Spinal cord (tissue), 10 donors: ENCODE measurements around the gene SEMA3D. TPM values are rescaled to one million over a fixed set of nuclear protein-coding genes. Genes with fewer than 3 reads are reported as not detected.

Source experiments
- DNase-seq, 6 donors: peaks; one replicate each; pipeline versions ENCODE4 v3.0.0 to v3.0.0-alpha.2; 2013 to 2015; ENCODE audit warnings: low spot score in 6 of 6, low read depth in 4 of 6
- H3K27ac ChIP-seq: one replicate; pipeline ENCODE4 v1.5.1; 2013; ENCODE audit warnings: low read depth, low read length, control low read depth
- H3K27me3 ChIP-seq: one replicate; pipeline ENCODE4 v1.6.1; 2013; ENCODE audit warnings: low read length; ENCODE audit not compliant: control insufficient read depth, insufficient read depth
- H3K36me3 ChIP-seq: one replicate; pipeline ENCODE4 v1.6.1; 2013; ENCODE audit warnings: low read length; ENCODE audit not compliant: control insufficient read depth, insufficient read depth
- H3K4me1 ChIP-seq: one replicate; pipeline ENCODE4 v1.6.1; 2013; ENCODE audit warnings: low read length; ENCODE audit not compliant: control insufficient read depth, insufficient read depth
- H3K4me3 ChIP-seq: one replicate; pipeline ENCODE4 v1.5.1; 2013; ENCODE audit warnings: low read depth, low read length, control low read depth
- H3K9me3 ChIP-seq: one replicate; pipeline ENCODE4 v1.6.1; 2013; ENCODE audit warnings: low read length; ENCODE audit not compliant: control insufficient read depth, insufficient read depth
- WGBS: methylation state at CpG from one replicate; pipeline ENCODE4 v1.1.5; 2013; ENCODE audit warnings: missing lambda C conversion rate; ENCODE audit not compliant: insufficient coverage; 5-methylcytosine and 5-hydroxymethylcytosine counted together
- polyA plus RNA-seq, 2 donors: library from polyadenylated mRNA; unstranded; fragments of 120-200 nt; gene quantifications; one replicate each; pipeline ENCODE4 v1.2.1, GENCODE V29; 2013; ENCODE audit not compliant: insufficient read length in 2 of 2
- total RNA-seq, 2 donors: library from RNA; depleted of rRNA in 1 of 2; stranded (reverse); fragments of 120-200 nt in 1 of 2; fragments of >200 nt in 1 of 2; gene quantifications; one replicate each; pipeline versions ENCODE4 v1.2.3 to v1.2.4, GENCODE V29; 2013 to 2014
- donor health status: healthy.

Gene SEMA3D
- total and polyA plus RNA-seq, 4 donors: 8.8 to 41.0 (median 24.4) TPM

DNA sequence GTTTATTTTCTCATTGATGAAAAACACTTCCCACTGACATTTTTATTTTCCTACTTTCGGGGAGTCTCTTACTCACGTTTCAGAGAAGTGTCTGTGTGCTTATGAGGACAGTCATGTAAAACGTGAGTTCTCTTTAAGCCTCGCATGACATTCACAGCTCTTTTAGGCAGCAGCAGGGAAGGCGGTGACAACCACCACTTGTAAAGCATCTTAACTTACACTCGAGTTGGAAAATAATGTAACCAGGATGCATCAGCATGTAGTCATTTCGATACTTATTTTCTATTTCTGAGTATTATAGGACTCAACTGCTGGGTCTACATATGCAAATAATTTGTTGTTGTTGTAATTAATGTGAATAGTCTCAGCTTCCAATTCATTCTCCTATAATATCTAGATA, 153.6 kb downstream of the SEMA3D start:
- Histone ChIP-seq H3K9me3 (no peaks in the 10 kb centered on the region), H3K4me3 (no peak overlapping the region), H3K36me3 (no peaks in the 10 kb centered on the region), H3K27me3 (no peaks in the 10 kb centered on the region), H3K27ac (no peak overlapping the region), H3K4me1 (no peaks in the 10 kb centered on the region)
- no CpG with 5 or more reads among the region's 7 CpGs for WGBS
- no peak for DNase-seq

DNA sequence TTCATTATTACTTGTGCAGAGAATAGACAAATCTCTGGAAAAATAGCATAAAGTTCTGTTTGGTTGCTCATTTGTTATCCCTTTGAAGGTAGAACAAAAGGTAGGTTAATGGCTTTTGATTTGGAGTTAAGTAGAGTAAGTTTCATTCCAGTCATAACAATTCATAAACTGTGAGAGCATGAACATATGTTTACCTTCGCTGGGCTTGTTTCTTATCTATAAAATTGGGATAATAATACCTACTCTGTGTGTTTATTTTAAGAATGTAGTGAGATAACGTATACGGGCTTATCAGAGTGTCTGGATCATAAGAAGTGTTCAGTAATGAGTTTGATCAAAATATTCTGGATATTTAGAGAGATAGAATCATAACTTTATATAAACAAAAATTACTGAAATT, 155.4 kb downstream of the SEMA3D start:
- DNase-seq: no peak
- Histone ChIP-seq H3K27ac (no peak overlapping the region), H3K4me3 (no peak overlapping the region), H3K27me3 (no peaks in the 10 kb centered on the region), H3K36me3 (no peaks in the 10 kb centered on the region), H3K9me3 (no peaks in the 10 kb centered on the region), H3K4me1 (no peaks in the 10 kb centered on the region)
- WGBS: no CpG with 5 or more reads among the region's 3 CpGs

DNA sequence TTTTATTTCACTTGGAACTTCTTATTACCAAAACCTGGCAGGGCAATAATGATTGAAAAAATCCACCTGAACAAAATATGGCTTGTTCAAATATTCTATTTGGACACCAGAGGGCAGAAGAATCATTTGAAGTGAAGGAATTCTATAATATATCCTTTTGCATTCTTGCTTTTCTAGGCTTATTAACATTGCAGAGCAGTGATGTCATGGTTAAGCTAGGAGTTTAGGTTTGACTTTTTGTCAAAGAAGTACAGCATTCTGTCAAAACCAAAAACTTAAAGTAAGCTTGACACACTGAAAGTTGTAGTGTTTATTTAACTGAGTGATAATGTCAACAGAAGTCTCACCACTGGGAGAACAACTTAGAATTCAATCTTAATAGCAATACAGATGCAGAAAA, 156.0 kb downstream of the SEMA3D start:
- DNase-seq: peak in 3 of 6 donors; percentile 20 to 84 (median 53)
- Histone ChIP-seq H3K9me3 (no peaks in the 10 kb centered on the region), H3K27ac (no peak overlapping the region), H3K27me3 (no peaks in the 10 kb centered on the region), H3K4me3 (no peak overlapping the region), H3K36me3 (no peaks in the 10 kb centered on the region), H3K4me1 (no peaks in the 10 kb centered on the region)

DNA sequence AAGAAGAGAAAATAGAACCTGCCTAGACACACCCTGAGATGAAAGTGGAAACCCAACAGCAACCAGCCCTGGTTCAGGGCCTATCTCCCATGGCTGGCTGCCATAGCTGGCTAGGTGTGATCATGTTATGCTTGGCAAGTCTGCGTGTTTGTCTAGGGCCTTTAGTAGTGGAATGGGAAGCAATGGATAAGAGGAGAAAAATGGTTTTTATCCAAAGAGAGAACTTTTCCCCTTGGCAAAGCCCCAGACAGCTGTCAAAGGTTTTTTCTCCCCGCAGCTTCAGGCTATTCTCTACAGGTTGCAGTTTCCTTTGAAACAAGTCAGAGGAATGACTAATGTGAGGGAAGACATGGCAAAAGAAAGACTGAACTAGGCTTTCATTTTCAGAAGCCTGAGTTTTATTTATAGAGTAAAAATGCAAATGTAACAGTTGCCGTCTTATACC, 161.5 kb downstream of the SEMA3D start:
- Histone ChIP-seq H3K9me3 (no peaks in the 10 kb centered on the region), H3K4me3 (no peak overlapping the region), H3K36me3 (no peaks in the 10 kb centered on the region), H3K27ac (no peak overlapping the region), H3K27me3 (no peaks in the 10 kb centered on the region), H3K4me1 (no peaks in the 10 kb centered on the region)
- DNase-seq: peak in 1 of 6 donors; percentile 32
- no CpG with 5 or more reads among the region's 3 CpGs for WGBS

DNA sequence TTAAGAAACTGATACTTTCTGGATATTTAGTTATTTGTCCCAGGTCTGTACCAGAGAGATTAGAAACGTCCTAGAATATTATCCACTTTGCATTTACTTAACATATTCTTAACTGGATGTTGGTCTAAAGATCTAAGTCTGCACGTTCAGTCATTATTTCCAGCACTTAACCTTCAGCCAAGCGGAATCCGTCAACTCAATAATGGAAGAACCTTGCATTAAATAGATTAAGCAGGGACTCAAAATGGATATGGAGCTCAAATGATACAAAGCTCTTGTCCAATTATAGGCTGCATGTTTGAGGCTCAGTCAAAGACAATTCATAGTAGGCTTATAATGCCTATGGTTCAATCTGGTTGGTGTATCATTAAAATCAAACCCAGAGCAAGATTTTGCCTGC, 162.9 kb downstream of the SEMA3D start:
- Histone ChIP-seq H3K36me3 (no peaks in the 10 kb centered on the region), H3K9me3 (no peaks in the 10 kb centered on the region), H3K4me3 (no peak overlapping the region), H3K4me1 (no peaks in the 10 kb centered on the region), H3K27ac (no peak overlapping the region), H3K27me3 (no peaks in the 10 kb centered on the region)
- DNase-seq: peak in 1 of 6 donors; percentile 32
- WGBS: 40% methylated on average over 1 of the region's 4 CpGs

DNA sequence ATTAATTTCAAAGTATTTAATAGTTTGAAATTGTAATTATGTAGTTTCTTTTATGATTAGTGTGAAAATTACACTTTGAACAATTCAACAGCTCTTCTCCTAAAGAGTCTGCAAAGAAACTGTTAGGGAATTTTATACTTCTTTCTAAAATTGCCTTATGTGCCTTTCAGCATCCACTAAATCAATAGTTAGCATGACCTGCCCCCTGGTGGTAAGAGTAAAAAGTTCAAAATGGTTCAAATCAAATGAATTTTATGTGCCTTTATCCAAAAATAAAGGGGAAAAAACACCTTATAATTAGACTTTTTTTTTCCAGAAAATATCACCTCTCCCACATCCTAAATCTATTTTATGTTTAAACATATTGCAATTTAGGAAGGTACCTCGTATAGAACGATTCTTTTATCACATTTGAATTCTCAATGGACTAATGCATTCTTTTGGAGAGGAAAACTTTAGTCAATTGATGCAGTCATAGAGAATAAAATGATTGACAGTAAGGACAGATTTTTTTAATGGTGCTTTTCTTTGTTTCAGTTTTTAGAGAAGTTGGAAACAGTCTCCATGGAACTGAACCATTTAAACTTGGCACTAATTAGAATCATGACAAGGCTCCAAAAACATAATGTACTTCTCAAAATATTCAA, 163.7 kb downstream of the SEMA3D start:
- Histone ChIP-seq H3K27me3 (no peaks in the 10 kb centered on the region), H3K4me3 (no peak overlapping the region), H3K36me3 (no peaks in the 10 kb centered on the region), H3K9me3 (no peaks in the 10 kb centered on the region), H3K4me1 (no peaks in the 10 kb centered on the region), H3K27ac (no peak overlapping the region)
- DNase-seq: peak; percentile 33 to 91 (median 54)
- WGBS: no CpG with 5 or more reads among the region's 2 CpGs

DNA sequence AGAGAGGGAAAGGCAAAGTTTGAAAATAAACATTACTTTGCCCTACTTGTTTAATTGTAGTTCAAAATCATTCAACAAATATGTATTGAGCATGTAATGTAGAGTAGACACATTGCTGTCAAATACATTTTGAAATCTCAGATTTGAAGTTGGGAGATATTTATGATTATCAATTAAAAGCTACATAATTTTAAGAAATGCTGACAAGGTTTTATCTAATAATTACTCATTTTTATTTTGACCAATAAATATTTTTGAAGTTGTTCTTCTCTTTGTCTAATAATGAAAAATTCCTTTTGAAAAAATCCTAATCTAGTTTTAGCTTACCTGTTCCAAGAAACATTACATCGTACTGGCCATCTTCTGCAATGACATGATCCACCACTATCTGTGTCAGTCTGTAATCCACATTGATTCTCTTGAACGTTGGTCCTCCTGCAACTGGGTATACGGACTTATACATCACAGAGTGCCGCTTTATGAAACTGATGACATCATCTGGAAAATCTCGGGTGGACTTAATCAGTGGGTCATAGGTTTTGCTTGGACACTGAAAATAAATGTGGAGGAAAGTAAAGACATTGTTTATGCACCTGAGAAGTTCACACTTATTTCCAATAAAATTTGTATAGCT, 164.7 kb downstream of the SEMA3D start:
- Histone ChIP-seq H3K4me3 (no peak overlapping the region), H3K9me3 (no peaks in the 10 kb centered on the region), H3K36me3 (no peaks in the 10 kb centered on the region), H3K4me1 (no peaks in the 10 kb centered on the region), H3K27me3 (no peaks in the 10 kb centered on the region), H3K27ac (no peak overlapping the region)
- 84% methylated on average over 3 of the region's 5 CpGs for WGBS
- no peak for DNase-seq

DNA sequence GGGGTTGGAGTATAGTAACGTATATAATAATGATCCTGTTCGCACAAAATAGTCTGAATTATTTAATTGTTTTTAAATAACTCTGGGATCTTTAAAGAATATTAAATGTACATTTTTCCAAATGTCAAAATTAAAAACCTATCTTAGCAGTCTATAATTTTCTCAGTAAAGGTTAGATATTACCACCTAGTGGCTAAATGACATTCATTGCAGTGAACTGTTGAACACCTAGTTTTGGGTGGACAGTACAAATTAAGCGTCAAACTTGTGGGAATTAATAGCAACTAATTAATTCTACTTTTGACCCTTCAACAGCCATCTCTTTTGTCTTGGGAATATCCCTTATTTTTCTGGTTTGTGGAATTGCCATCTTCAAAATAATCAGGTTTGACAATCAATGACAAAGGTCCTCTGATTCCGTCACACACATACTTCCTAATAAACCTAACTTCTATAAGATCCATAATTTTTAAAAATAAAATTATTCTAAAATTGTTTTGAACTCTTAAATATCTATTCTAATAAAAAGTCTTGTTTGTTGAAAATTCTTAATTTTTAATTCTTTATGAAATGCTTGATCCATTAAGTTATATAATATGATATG, 165.7 kb downstream of the SEMA3D start:
- Histone ChIP-seq H3K4me1 (no peaks in the 10 kb centered on the region), H3K27ac (no peak overlapping the region), H3K27me3 (no peaks in the 10 kb centered on the region), H3K4me3 (no peak overlapping the region), H3K9me3 (no peaks in the 10 kb centered on the region), H3K36me3 (no peaks in the 10 kb centered on the region)
- peak in 1 of 6 donors; percentile 55 for DNase-seq
- WGBS: no CpG with 5 or more reads among the region's 4 CpGs

DNA sequence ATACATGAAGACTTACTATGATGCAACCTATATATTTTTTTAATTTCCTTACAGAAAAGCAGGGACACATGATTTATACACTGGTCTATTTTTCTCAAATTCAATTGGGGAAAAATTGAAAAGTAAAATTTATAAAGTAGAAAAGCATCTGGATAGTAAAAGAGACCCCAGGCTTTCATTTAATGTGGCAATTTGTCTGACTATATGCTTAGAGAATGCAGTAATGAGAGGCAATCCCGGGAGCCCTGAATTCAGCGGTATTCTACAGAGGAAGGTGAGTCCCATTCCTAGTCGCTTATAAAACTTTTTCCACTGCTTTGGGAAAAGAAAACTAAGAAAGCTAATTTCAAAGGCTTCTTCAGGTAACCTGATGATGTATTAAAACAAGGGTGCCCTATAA, 167.1 kb downstream of the SEMA3D start:
- no peak overlapping the region for H3K27ac ChIP-seq
- no peaks in the 10 kb centered on the region for H3K36me3 ChIP-seq
- no peaks in the 10 kb centered on the region for H3K27me3 ChIP-seq
- no peaks in the 10 kb centered on the region for H3K9me3 ChIP-seq
- no peak for DNase-seq
- H3K4me1 ChIP-seq: no peaks in the 10 kb centered on the region
- 71% methylated on average over 3 of the region's 3 CpGs for WGBS
- no peak overlapping the region for H3K4me3 ChIP-seq

DNA sequence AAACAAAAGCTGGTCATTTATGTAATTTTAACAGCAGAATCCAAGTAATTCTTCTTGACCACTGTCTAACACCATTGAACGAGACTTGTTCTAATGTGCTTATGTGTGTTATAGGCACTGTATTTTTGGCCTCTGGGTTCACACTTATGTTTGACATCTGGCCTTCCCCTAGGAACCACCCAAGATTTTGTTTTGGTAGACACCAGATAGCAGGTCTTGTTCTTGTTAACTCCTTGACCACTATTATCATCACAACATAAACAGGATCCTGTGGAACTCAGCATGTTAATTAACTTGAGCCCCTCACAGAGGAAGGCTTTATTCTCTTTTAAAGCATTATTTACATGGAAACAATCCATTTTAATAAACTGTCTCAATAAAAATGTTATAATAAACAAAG, 167.7 kb downstream of the SEMA3D start:
- WGBS: no CpG with 5 or more reads among the region's 1 CpG
- Histone ChIP-seq H3K27me3 (no peaks in the 10 kb centered on the region), H3K27ac (no peak overlapping the region), H3K4me3 (no peak overlapping the region), H3K36me3 (no peaks in the 10 kb centered on the region), H3K4me1 (no peaks in the 10 kb centered on the region), H3K9me3 (no peaks in the 10 kb centered on the region)
- no peak for DNase-seq
